KMS-11 (cell line): Measurements from ENCODE around the gene PROB1.

ENCODE experiments used
- H2AFZ ChIP-seq: fragments of 200-600 bp; sonication (generic); 2 replicates; pipeline ENCODE4 v1.6.1; 2016; ENCODE audit warnings: antibody characterized with exemption, mixed run types, low read depth
- H3K27ac ChIP-seq: fragments of 200-600 bp; sonication (generic); 2 replicates; pipeline ENCODE4 v1.6.1; 2016; ENCODE audit warnings: mild to moderate bottlenecking, mixed run types
- H3K27me3 ChIP-seq: fragments of 200-600 bp; sonication (generic); 2 replicates; pipeline ENCODE4 v1.6.1; 2017; ENCODE audit warnings: mild to moderate bottlenecking, low read depth, mixed run types, moderate library complexity; ENCODE audit not compliant: insufficient read depth
- H3K36me3 ChIP-seq: fragments of 200-600 bp; sonication (generic); 2 replicates; pipeline ENCODE4 v1.6.1; 2017; ENCODE audit warnings: mild to moderate bottlenecking, mixed run types; ENCODE audit not compliant: insufficient read depth
- H3K4me1 ChIP-seq: fragments of 200-600 bp; sonication (generic); 2 replicates; pipeline ENCODE4 v1.6.1; 2016; ENCODE audit warnings: mild to moderate bottlenecking, low read depth, mixed run types; ENCODE audit not compliant: poor library complexity, severe bottlenecking
- H3K4me2 ChIP-seq: fragments of 200-600 bp; sonication (generic); 2 replicates; pipeline ENCODE4 v1.7.0; 2016; ENCODE audit warnings: mild to moderate bottlenecking, mixed run types
- H3K4me3 ChIP-seq: fragments of 200-600 bp; sonication (generic); IDR thresholded peaks from 2 replicates; pipeline ENCODE4 v1.6.1; 2017; ENCODE audit warnings: low read depth, low read length, mixed read lengths; ENCODE audit not compliant: insufficient read depth
- H3K79me2 ChIP-seq: fragments of 200-600 bp; sonication (generic); 2 replicates; pipeline ENCODE4 v1.6.1; 2016; ENCODE audit warnings: low read depth, mixed run types; ENCODE audit not compliant: insufficient read depth
- H3K9ac ChIP-seq: fragments of 200-600 bp; sonication (generic); 2 replicates; pipeline ENCODE4 v1.6.1; 2016; ENCODE audit warnings: mild to moderate bottlenecking, mixed run types
- H4K20me1 ChIP-seq: fragments of 200-600 bp; sonication (generic); 2 replicates; pipeline ENCODE4 v1.6.1; 2016; ENCODE audit warnings: mild to moderate bottlenecking, mixed run types; ENCODE audit not compliant: insufficient read depth
- TF ChIP-seq, protein P1 (sequence below): fragments of 200-600 bp; sonication (generic); conservative IDR thresholded peaks from 2 replicates; pipeline ENCODE4 v1.6.1; 2017; ENCODE audit warnings: low read depth, mild to moderate bottlenecking, antibody characterized with exemption, low read length, moderate library complexity, mixed read lengths

Gene PROB1

DNA sequence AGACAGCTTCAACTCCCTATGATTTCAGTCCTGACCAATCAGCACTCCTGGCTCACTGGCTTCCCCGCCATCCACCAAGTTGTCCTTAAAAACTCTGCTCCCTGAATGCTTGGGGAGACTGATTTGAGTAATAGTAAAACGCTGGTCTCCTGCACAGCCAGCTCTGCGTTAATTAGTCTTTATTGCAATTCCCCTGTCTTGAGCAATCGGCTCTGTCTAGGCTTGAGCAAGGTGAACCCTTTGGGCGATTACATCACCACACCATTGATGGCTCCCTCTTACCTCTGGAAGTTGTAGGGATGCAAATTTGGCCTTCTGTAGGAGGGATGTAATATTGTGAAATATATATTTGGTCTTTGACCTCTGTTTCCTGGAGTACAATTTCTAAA lies 8.9 kb downstream of the PROB1 start:
- Histone ChIP-seq H3K36me3 (no peaks in the 10 kb centered on the region), H3K27ac (peak overlapping the region; percentile 66; the same call in 1 of the 2 replicates), H3K4me2 (peak overlapping the region; percentile 87; the same call in 1 of the 2 replicates), H3K4me3 (no peak overlapping the region), H3K79me2 (peaks cover 42% of the 10 kb centered on the region), H3K4me1 (peaks cover 64% of the 10 kb centered on the region), H3K9ac (no peak overlapping the region; the same call in 1 of the 2 replicates), H3K27me3 (no peaks in the 10 kb centered on the region), H2AFZ (no peak overlapping the region), H4K20me1 (no peaks in the 10 kb centered on the region)
- TF ChIP-seq, protein P1, sequence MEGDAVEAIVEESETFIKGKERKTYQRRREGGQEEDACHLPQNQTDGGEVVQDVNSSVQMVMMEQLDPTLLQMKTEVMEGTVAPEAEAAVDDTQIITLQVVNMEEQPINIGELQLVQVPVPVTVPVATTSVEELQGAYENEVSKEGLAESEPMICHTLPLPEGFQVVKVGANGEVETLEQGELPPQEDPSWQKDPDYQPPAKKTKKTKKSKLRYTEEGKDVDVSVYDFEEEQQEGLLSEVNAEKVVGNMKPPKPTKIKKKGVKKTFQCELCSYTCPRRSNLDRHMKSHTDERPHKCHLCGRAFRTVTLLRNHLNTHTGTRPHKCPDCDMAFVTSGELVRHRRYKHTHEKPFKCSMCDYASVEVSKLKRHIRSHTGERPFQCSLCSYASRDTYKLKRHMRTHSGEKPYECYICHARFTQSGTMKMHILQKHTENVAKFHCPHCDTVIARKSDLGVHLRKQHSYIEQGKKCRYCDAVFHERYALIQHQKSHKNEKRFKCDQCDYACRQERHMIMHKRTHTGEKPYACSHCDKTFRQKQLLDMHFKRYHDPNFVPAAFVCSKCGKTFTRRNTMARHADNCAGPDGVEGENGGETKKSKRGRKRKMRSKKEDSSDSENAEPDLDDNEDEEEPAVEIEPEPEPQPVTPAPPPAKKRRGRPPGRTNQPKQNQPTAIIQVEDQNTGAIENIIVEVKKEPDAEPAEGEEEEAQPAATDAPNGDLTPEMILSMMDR = no peak

DNA sequence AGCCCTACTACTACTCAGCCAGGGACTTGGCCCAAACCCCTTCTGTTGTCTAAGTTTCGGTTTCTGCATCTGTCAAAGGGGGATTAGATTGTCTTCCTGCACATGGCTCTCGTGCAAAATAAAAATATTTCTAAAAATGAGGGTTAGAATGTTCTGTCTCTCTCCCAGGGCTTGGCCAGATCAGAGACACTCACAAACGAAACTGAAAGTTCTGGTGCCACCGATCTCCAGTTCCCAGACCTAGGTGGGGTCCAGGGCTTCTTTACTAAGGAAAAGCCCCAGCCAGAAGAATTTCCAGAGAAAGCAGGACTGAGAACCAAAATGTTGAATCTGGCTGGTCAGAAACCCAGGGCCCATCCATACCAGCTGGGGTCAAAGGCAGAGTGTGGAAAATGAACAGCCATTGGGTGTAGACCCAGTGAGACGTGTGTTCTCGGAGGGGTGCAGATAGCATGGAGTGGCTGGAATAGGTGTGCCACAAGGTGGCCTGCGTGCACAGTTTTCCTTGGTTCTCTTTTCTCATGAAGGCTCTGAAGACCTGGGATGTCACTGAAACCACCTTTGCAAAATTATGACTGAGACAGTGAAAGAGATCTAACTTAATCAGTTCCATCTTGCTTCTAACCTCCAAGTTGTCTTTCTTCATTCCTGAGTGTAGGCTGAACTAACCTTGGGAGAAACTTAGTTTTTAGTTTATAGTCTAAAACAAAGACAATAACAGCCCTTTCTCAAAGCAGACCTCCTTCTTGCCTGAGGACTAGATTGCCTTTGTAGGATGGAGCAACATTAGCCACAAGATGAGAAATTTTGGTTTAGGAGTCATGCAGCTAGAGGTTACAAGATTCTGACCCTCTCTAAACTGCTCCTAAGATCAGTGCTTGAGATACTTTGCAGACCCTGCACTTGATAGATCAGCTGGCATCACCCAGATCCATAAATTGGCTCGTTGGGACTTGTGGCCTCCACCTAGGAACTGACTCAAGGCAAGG lies 9.5 kb downstream of the PROB1 start:
- Histone ChIP-seq H3K27me3 (no peaks in the 10 kb centered on the region), H4K20me1 (no peaks in the 10 kb centered on the region), H3K27ac (peak overlapping the region; percentile 66), H3K4me2 (peak overlapping the region; percentile 87), H2AFZ (no peak overlapping the region), H3K9ac (peak overlapping the region; percentile 10; the same call in 1 of the 2 replicates), H3K4me3 (no peak overlapping the region), H3K79me2 (peaks cover 35% of the 10 kb centered on the region), H3K4me1 (peaks cover 57% of the 10 kb centered on the region), H3K36me3 (no peaks in the 10 kb centered on the region)
- TF ChIP-seq, protein P1 = 0 out of 2 replicates have a peak, but pooled peaks have one; percentile 19

DNA sequence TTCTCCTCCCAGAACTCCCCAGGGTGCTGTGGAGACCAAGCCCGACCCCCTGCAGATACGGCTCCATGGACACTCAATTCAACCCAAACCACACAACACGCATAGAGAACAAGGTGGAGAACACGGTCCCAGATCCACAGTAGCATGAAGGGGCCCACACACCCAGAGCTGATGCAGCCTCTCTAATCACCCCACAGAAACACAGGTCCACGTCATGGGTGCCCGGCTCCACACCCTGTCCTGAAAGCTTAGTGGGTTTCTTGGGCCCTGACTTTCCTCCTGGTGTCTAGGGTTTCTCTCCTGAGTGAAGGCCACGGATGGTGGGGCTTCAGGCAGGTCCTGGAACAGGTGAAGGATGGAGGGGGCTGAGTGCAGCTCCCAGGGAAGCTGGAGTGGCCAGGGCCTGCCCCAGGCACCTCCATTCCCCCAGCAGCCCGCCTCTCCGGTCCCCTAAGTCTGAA lies 10.3 kb downstream of the PROB1 start:
- Histone ChIP-seq H4K20me1 (no peaks in the 10 kb centered on the region), H3K9ac (peak overlapping the region; percentile 10; the same call in 1 of the 2 replicates), H3K36me3 (no peaks in the 10 kb centered on the region), H3K4me3 (no peak overlapping the region), H3K4me1 (peaks cover 52% of the 10 kb centered on the region), H3K79me2 (peaks cover 30% of the 10 kb centered on the region), H3K4me2 (peak overlapping the region; percentile 87), H3K27ac (peak overlapping the region; percentile 66), H3K27me3 (no peaks in the 10 kb centered on the region), H2AFZ (no peak overlapping the region)
- TF ChIP-seq, protein P1 = no peak

DNA sequence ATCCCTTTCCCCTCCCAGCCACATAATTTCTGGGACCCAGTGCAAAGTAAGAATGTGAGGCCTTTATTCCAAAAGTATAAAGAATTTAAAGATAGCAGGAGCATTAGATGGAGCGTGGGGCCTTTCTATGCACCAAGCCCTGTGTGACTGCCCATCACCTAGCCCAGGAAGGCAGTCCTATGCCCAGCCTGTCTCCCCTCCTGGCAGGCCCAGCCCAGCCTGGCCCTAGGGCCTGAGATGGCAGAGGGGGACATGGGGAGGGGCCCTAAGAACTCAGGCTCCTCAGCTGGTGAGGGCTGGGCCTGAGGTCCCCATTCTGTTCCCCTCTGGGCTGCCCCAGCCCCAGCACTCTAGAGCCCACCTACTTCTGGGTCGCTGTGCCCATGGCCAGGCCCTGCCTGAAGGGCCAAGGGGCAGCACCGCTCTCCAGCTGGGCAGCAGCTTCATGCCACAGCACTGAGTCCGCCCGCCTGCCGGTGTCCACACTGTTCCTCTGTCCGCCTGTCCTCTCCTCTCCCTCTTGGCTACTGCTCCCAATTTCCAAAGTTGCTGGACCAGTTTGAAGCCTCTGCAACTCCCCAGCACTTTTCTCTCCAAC lies 10.8 kb downstream of the PROB1 start:
- Histone ChIP-seq H3K27ac (peak overlapping the region; percentile 66; the same call in 1 of the 2 replicates), H3K27me3 (no peaks in the 10 kb centered on the region), H3K36me3 (no peaks in the 10 kb centered on the region), H3K4me3 (no peak overlapping the region), H3K79me2 (peaks cover 25% of the 10 kb centered on the region), H4K20me1 (no peaks in the 10 kb centered on the region), H3K9ac (no peak overlapping the region), H3K4me1 (peaks cover 52% of the 10 kb centered on the region), H2AFZ (no peak overlapping the region), H3K4me2 (no peak overlapping the region)
- TF ChIP-seq, protein P1 = no peak
